Endodermal cell (in vitro differentiated cells): Measurements from ENCODE around the gene SPTLC3. TPM values are rescaled to one million over a fixed set of nuclear protein-coding genes. Genes with fewer than 3 reads are reported as not detected.

Source experiments
- DNase-seq: peaks from one replicate; pipeline ENCODE4 v3.0.0-alpha.2; 2017
- H3K27ac ChIP-seq: 2 replicates; pipeline ENCODE4 v1.5.1; 2013; ENCODE audit warnings: mild to moderate bottlenecking, low read depth, low read length, moderate library complexity
- H3K27me3 ChIP-seq: 2 replicates; pipeline ENCODE4 v1.6.1; 2013; ENCODE audit warnings: mild to moderate bottlenecking, low read length, moderate library complexity; ENCODE audit not compliant: insufficient read depth, control insufficient read depth, poor library complexity, severe bottlenecking
- H3K36me3 ChIP-seq: 2 replicates; pipeline ENCODE4 v1.7.0; 2013; ENCODE audit warnings: mild to moderate bottlenecking, low read length, moderate library complexity; ENCODE audit not compliant: control insufficient read depth, insufficient read depth
- H3K4me1 ChIP-seq: one replicate; pipeline ENCODE4 v1.7.0; 2013; ENCODE audit warnings: low read length; ENCODE audit not compliant: control insufficient read depth, insufficient read depth
- H3K4me3 ChIP-seq: 2 replicates; pipeline ENCODE4 v1.5.1; 2013; ENCODE audit warnings: mild to moderate bottlenecking, low read length, moderate library complexity
- H3K9ac ChIP-seq: 2 replicates; pipeline ENCODE4 v1.6.1; 2013; ENCODE audit warnings: mild to moderate bottlenecking, low read length, moderate library complexity; ENCODE audit not compliant: poor library complexity, severe bottlenecking; ENCODE audit errors: extremely low read depth
- H3K9me3 ChIP-seq: 2 replicates; pipeline ENCODE4 v1.6.1; 2013; ENCODE audit warnings: mild to moderate bottlenecking, low read length, moderate library complexity; ENCODE audit not compliant: control insufficient read depth
- H3K27ac Mint-ChIP-seq: 2 replicates; pipeline ENCODE4 v1.8.0; 2020; ENCODE audit warnings: mixed read lengths
- H3K27me3 Mint-ChIP-seq: 2 replicates; pipeline ENCODE4 v1.8.0; 2021; ENCODE audit warnings: mild to moderate bottlenecking, mixed read lengths; ENCODE audit not compliant: insufficient read depth
- H3K36me3 Mint-ChIP-seq: 2 replicates; pipeline ENCODE4 v1.8.0; 2020; ENCODE audit warnings: low read depth, mixed read lengths
- H3K4me1 Mint-ChIP-seq: 2 replicates; pipeline ENCODE4 v1.8.0; 2020; ENCODE audit warnings: mixed read lengths
- H3K4me3 Mint-ChIP-seq: 2 replicates; pipeline ENCODE4 v1.8.0; 2020; ENCODE audit warnings: mild to moderate bottlenecking, moderate library complexity, mixed read lengths
- H3K9me3 Mint-ChIP-seq: 2 replicates; pipeline ENCODE4 v1.8.0; 2020; ENCODE audit warnings: mild to moderate bottlenecking, mixed read lengths
- CTCF ChIP-seq: fragments of 200-600 bp; sonication (generic); conservative IDR thresholded peaks from 2 replicates; pipeline ENCODE4 v1.5.0; 2021; ENCODE audit warnings: antibody characterized with exemption, mild to moderate bottlenecking
- WGBS, 2 experiments: methylation state at CpG; one replicate each; pipeline versions ENCODE4 v1.1.5 to v1.1.7; 2013; ENCODE audit warnings: missing lambda C conversion rate in 2 of 2, mixed read lengths in 1 of 2; ENCODE audit not compliant: insufficient coverage in 1 of 2, insufficient read length in 1 of 2; 5-methylcytosine and 5-hydroxymethylcytosine counted together
- total RNA-seq, 2 donors: library from RNA; stranded (reverse); fragmentation: NEBNext Ultra II Directional in 1 of 2; extraction: Animal tissue kit (Norgen Biotek cat#: 25700) in 1 of 2; gene quantifications; 2 replicates in 1 of 2; 3 replicates in 1 of 2; pipeline ENCODE4 v1.2.1, GENCODE V29; 2021

Gene SPTLC3
- total RNA-seq, 2 donors from 2014 or later, result 1.6 TPM

DNA sequence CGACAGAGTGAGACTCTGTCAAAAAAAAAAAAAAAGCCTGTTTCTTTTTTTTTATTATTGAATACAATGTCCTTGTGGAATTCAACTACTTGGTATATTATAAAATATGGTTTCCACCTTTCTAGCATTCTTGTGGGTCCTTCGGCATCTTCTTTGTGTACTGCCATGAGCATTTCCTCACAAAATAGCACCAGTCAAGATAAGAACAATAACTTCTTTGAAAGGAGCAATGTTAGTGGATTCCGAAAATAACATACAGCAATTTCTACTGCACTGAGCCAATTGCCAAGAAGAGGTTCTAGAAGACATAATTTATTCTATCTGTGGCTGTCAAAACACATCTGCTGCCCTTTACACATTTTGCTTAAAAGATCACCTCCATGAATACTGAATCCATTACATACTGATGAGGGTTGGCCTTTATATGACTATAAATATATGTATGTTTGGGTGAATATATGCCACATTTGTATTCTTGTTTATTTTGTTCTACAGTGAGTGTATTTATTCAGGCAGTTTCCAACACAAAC is 19.1 kb upstream of the SPTLC3 start:
- Histone ChIP-seq H3K9ac (no peak overlapping the region), H3K4me1 (no peaks in the 10 kb centered on the region), H3K9me3 (no peaks in the 10 kb centered on the region), H3K27ac (no peak overlapping the region), H3K4me3 (no peak overlapping the region), H3K27me3 (no peaks in the 10 kb centered on the region), H3K36me3 (no peaks in the 10 kb centered on the region)
- 91 to 100% methylated on average over 2 of the region's 3 CpGs for whole genome bisulfite sequencing, 2 experiments
- H3K27me3 Mint-ChIP-seq, result peaks cover 19% of the 10 kb centered on the region
- no peaks in the 10 kb centered on the region for H3K36me3 Mint-ChIP-seq
- no peak overlapping the region for H3K27ac Mint-ChIP-seq
- DNase-seq, result no peak
- H3K4me1 Mint-ChIP-seq, result no peaks in the 10 kb centered on the region
- TF ChIP-seq CTCF, result no peak
- no peaks in the 10 kb centered on the region for H3K9me3 Mint-ChIP-seq
- H3K4me3 Mint-ChIP-seq, result no peak overlapping the region

DNA sequence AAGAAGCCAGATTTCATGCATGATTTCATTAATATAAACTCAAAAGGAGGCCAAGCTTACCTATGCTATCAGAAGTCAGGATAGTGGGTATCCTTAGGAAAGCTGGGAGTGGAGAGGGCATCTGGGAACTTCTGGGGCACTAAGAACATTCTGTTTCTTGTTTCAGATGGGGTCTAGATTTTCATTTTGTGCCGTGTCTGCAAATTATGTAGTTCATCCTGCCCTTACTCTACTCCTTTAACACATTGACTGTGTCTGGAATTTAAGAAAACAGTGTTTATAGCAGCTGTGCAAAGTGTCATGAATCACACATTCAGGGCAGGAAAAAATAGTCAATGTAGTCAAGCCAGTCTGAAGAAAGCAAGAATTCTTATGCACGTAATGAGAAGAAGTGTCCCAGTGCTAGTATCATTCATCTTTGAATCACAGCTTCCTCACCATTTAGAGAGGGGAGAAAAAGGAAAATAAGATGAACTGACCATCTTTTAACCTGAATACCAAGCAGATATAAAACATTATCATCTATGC is 11.6 kb upstream of the SPTLC3 start:
- H3K27ac Mint-ChIP-seq, result no peak overlapping the region
- Histone ChIP-seq H3K4me3 (no peak overlapping the region), H3K36me3 (no peaks in the 10 kb centered on the region), H3K9me3 (no peaks in the 10 kb centered on the region), H3K27me3 (no peaks in the 10 kb centered on the region), H3K4me1 (no peaks in the 10 kb centered on the region), H3K9ac (no peak overlapping the region), H3K27ac (no peak overlapping the region)
- no peaks in the 10 kb centered on the region for H3K27me3 Mint-ChIP-seq
- H3K36me3 Mint-ChIP-seq, result no peaks in the 10 kb centered on the region
- no peak overlapping the region for H3K4me3 Mint-ChIP-seq
- DNase-seq, result no peak
- no peaks in the 10 kb centered on the region for H3K4me1 Mint-ChIP-seq
- H3K9me3 Mint-ChIP-seq, result no peaks in the 10 kb centered on the region
- 89 to 100% methylated on average over 1 to 2 of the region's 2 CpGs for WGBS, 2 experiments
- no peak for TF ChIP-seq CTCF

GRCh38 chr20:12998046-12998445 is 10.7 kb upstream of the SPTLC3 start:
- Histone ChIP-seq H3K9me3 (no peaks in the 10 kb centered on the region), H3K9ac (no peak overlapping the region), H3K4me1 (no peaks in the 10 kb centered on the region), H3K27ac (no peak overlapping the region), H3K4me3 (no peak overlapping the region), H3K27me3 (no peaks in the 10 kb centered on the region), H3K36me3 (no peaks in the 10 kb centered on the region)
- no peaks in the 10 kb centered on the region for H3K4me1 Mint-ChIP-seq
- H3K4me3 Mint-ChIP-seq, result no peak overlapping the region
- no peak overlapping the region for H3K27ac Mint-ChIP-seq
- DNase-seq, result no peak
- TF ChIP-seq CTCF, result no peak
- no peaks in the 10 kb centered on the region for H3K36me3 Mint-ChIP-seq
- no peaks in the 10 kb centered on the region for H3K27me3 Mint-ChIP-seq
- 92 to 93% methylated on average over 3 of the region's 3 CpGs for WGBS, 2 experiments
- no peaks in the 10 kb centered on the region for H3K9me3 Mint-ChIP-seq
